Keratinocyte (primary cell): Measurements from ENCODE around the gene CHST13. TPM values are rescaled to one million over a fixed set of nuclear protein-coding genes. Genes with fewer than 3 reads are reported as not detected.

Source experiments
- DNase-seq: peaks from one replicate; pipeline ENCODE4 v3.0.0-alpha.2; 2011; ENCODE audit warnings: low read depth, missing footprints, low spot score
- FAIRE-seq: peaks from 2 replicates; lab custom pipeline; 2011; peaks lifted over from hg19 to GRCh38; lab: Jason Lieb, UNC
- H2AFZ ChIP-seq: 2 replicates; pipeline ENCODE4 v1.6.0; 2012; ENCODE audit warnings: low read length, control low read depth, inconsistent platforms; ENCODE audit not compliant: control insufficient read depth
- H3K27ac ChIP-seq: 2 replicates; pipeline ENCODE4 v1.5.1; 2011; ENCODE audit warnings: low read length; ENCODE audit not compliant: control insufficient read depth, insufficient read depth
- H3K27me3 ChIP-seq: 3 replicates; pipeline ENCODE4 v1.6.0; 2011; ENCODE audit warnings: low read length; ENCODE audit not compliant: control insufficient read depth, insufficient read depth; ENCODE audit errors: extremely low read depth
- H3K36me3 ChIP-seq, 2 experiments: 2 replicates in 1 of 2; 3 replicates in 1 of 2; pipeline ENCODE4 v1.5.1; 2011; ENCODE audit warnings: low read length in 2 of 2, mild to moderate bottlenecking in 1 of 2; ENCODE audit not compliant: control insufficient read depth in 2 of 2, insufficient read depth in 2 of 2; ENCODE audit errors: extremely low read depth in 1 of 2
- H3K4me1 ChIP-seq: 3 replicates; pipeline ENCODE4 v1.5.1; 2011; ENCODE audit warnings: low read length; ENCODE audit not compliant: control insufficient read depth, insufficient read depth; ENCODE audit errors: extremely low read depth
- H3K4me2 ChIP-seq: 3 replicates; pipeline ENCODE4 v1.6.0; 2011; ENCODE audit warnings: low read depth, low read length; ENCODE audit not compliant: control insufficient read depth, insufficient read depth; ENCODE audit errors: extremely low read depth
- H3K4me3 ChIP-seq, 3 experiments: fragments of 200-600 bp in 1 of 3; sonication (generic) in 1 of 3; 2 replicates in 2 of 3; 3 replicates in 1 of 3; pipeline ENCODE4 v1.5.1; 2011 to 2016; ENCODE audit warnings: low read length in 3 of 3, mild to moderate bottlenecking in 3 of 3, control low read depth in 2 of 3, inconsistent platforms in 1 of 3, low read depth in 1 of 3, mixed read lengths in 1 of 3, mixed run types in 1 of 3, moderate library complexity in 1 of 3; ENCODE audit not compliant: control insufficient read depth in 2 of 3, insufficient read depth in 2 of 3; ENCODE audit errors: extremely low read depth in 1 of 3
- H3K79me2 ChIP-seq: 2 replicates; pipeline ENCODE4 v1.6.0; 2012; ENCODE audit warnings: low read length; ENCODE audit not compliant: control insufficient read depth, insufficient read depth
- H3K9ac ChIP-seq: 3 replicates; pipeline ENCODE4 v1.6.0; 2011; ENCODE audit warnings: low read length; ENCODE audit not compliant: control insufficient read depth, insufficient read depth; ENCODE audit errors: extremely low read depth
- H3K9me1 ChIP-seq: 3 replicates; pipeline ENCODE4 v1.6.0; 2011; ENCODE audit warnings: low read length; ENCODE audit not compliant: control insufficient read depth, insufficient read depth; ENCODE audit errors: extremely low read depth
- H3K9me3 ChIP-seq: 2 replicates; pipeline ENCODE4 v1.5.1; 2012; ENCODE audit warnings: low read depth, low read length; ENCODE audit not compliant: control insufficient read depth
- H4K20me1 ChIP-seq: 3 replicates; pipeline ENCODE4 v1.6.0; 2011; ENCODE audit warnings: low read length; ENCODE audit not compliant: control insufficient read depth, insufficient read depth; ENCODE audit errors: extremely low read depth
- EZH2 ChIP-seq: IDR thresholded peaks from one replicate; pipeline ENCODE4 v1.6.1; 2012; ENCODE audit warnings: inconsistent platforms, mild to moderate bottlenecking, low read length, moderate library complexity
- dilution Hi-C: fragments of 300-500 bp; cut with MboI; formaldehyde crosslinking; loops from one replicate; pipeline ENCODE4 v1.7.0; 2020; ENCODE audit warnings: low sequenced_read_pairs; ENCODE audit not compliant: extremely low pct_ligation_motif_present
- polyA plus RNA-seq, 5 experiments: library from polyadenylated mRNA; depleted of rRNA in 3 of 5; stranded (reverse) in 3 of 5; stranded (forward) in 1 of 5; unstranded in 1 of 5; fragments of >200 nt; gene quantifications; 1 replicate in 1 of 5; 2 replicates in 3 of 5; 3 replicates in 1 of 5; pipeline versions ENCODE4 v1.2.1 to v1.2.3, GENCODE V29; 2011 to 2012; ENCODE audit warnings: missing spikeins in 2 of 5, low read depth in 1 of 5, low replicate concordance in 1 of 5
- TF ChIP-seq, protein P1 (sequence below), 3 experiments: IDR thresholded peaks in 1 of 3; conservative IDR thresholded peaks in 1 of 3; optimal IDR thresholded peaks in 1 of 3; 2 replicates in 2 of 3; 3 replicates in 1 of 3; pipeline versions ENCODE3 to v1.5.1; 2011; ENCODE audit warnings: low read length in 3 of 3, mild to moderate bottlenecking in 3 of 3, moderate library complexity in 2 of 3, control low read depth in 1 of 3, inconsistent platforms in 1 of 3; ENCODE audit not compliant: insufficient read depth in 2 of 3; ENCODE audit errors: extremely low read depth in 1 of 3

CHST13 gene
- polyA plus RNA-seq, 1 donor (not counting 4 experiments of a cell fraction or from before 2014, with no cell fraction given): not detected

- H3K79me2 ChIP-seq: no peaks in the 10 kb centered on the region
- TF ChIP-seq, protein P1, sequence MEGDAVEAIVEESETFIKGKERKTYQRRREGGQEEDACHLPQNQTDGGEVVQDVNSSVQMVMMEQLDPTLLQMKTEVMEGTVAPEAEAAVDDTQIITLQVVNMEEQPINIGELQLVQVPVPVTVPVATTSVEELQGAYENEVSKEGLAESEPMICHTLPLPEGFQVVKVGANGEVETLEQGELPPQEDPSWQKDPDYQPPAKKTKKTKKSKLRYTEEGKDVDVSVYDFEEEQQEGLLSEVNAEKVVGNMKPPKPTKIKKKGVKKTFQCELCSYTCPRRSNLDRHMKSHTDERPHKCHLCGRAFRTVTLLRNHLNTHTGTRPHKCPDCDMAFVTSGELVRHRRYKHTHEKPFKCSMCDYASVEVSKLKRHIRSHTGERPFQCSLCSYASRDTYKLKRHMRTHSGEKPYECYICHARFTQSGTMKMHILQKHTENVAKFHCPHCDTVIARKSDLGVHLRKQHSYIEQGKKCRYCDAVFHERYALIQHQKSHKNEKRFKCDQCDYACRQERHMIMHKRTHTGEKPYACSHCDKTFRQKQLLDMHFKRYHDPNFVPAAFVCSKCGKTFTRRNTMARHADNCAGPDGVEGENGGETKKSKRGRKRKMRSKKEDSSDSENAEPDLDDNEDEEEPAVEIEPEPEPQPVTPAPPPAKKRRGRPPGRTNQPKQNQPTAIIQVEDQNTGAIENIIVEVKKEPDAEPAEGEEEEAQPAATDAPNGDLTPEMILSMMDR (optimal IDR thresholded peaks at IDR 0.05 in 1 of 3, IDR thresholded peaks at IDR 0.05 in 1 of 3, conservative IDR thresholded peaks at IDR 0.05 in 1 of 3; ENCODE audit: extremely low read depth in 1 of 3, insufficient read depth in 2 of 3, low read length in 3 of 3): no peak
- TF ChIP-seq EZH2: no peak
- H3K9me3 ChIP-seq: no peaks in the 10 kb centered on the region
- DNase-seq (peak; percentile 33), FAIRE-seq (peak; percentile 87)
- H3K4me3 ChIP-seq: no peak overlapping the region
- H3K4me2 ChIP-seq: peak overlapping the region; percentile 24
- no peak overlapping the region for H3K9ac ChIP-seq
- dilution Hi-C loops: no loop called here
- no peaks in the 10 kb centered on the region for H3K9me1 ChIP-seq
- peaks cover 44% of the 10 kb centered on the region for H3K27me3 ChIP-seq
- no peak overlapping the region for H2AFZ ChIP-seq
- no peaks in the 10 kb centered on the region for H4K20me1 ChIP-seq
- H3K36me3 ChIP-seq: no peaks in the 10 kb centered on the region
- H3K4me1 ChIP-seq: peaks cover 11% of the 10 kb centered on the region
- H3K27ac ChIP-seq: no peak overlapping the region
These were observed 16.4 kb downstream of the CHST13 start for GRCh38 chr3:126540342-126540849.

DNA sequence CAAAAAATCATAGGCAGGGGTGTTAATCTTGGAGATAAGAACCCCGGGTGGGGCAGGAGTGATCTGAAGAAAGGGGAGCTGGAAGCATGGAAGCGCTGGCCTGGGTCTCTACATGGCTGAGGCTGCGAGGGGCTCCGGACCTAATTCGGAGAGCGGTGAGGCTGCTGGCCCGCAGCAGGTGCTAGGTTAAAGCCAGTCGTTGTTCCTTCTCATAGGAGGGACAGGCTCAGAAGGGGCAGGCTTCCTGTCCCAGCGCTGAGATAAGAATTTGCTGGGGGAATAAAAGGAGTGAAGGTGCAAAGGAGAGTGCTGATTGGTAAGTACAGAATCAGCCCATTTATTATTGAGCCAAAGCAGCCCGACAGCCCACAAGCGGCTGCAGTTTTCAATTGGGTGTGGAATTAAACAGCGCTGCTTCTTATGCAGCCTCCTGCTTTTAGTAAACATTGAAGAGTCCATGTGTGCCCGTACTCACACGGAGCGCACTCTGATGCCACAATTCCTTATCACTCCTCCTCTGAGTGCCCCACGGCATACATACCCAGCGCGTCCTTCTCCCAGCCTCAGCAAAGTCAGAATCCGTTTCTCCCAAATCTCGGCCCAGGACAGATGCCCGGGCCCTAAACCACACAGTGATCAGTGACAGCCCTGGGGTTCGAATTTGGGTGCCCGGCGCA lies 17.1 kb downstream of the CHST13 start:
- TF ChIP-seq EZH2: no peak
- TF ChIP-seq, protein P1 (optimal IDR thresholded peaks at IDR 0.05 in 1 of 3, IDR thresholded peaks at IDR 0.05 in 1 of 3, conservative IDR thresholded peaks at IDR 0.05 in 1 of 3; ENCODE audit: extremely low read depth in 1 of 3, insufficient read depth in 2 of 3, low read length in 3 of 3): no peak
- peaks cover 11% of the 10 kb centered on the region for H3K4me1 ChIP-seq
- FAIRE-seq: no peak
- no peaks in the 10 kb centered on the region for H3K9me3 ChIP-seq
- no peaks in the 10 kb centered on the region for H3K9me1 ChIP-seq
- H3K4me3 ChIP-seq: no peak overlapping the region
- no peak for DNase-seq
- peaks cover 39% of the 10 kb centered on the region for H3K27me3 ChIP-seq
- dilution Hi-C loops: no loop called here
- H3K27ac ChIP-seq: no peak overlapping the region
- no peaks in the 10 kb centered on the region for H3K36me3 ChIP-seq
- H3K79me2 ChIP-seq: no peaks in the 10 kb centered on the region
- no peaks in the 10 kb centered on the region for H4K20me1 ChIP-seq
- H2AFZ ChIP-seq: no peak overlapping the region
- no peak overlapping the region for H3K9ac ChIP-seq
- peak overlapping the region; percentile 24 for H3K4me2 ChIP-seq
